Panc1 (cell line): ENCODE measurements around the gene SERPINA10. TPM values are rescaled to one million over a fixed set of nuclear protein-coding genes. Genes with fewer than 3 reads are reported as not detected.

Experiments
- ATAC-seq: fragments of 200-7000 bp; cut with Tn5 transposase; 2 replicates; pipeline ENCODE4 v1.9.1; 2020; ENCODE audit warnings: mild to moderate bottlenecking, moderate library complexity
- BruUV-seq: library from RNA; stranded (reverse); fragments of 400-500 nt; replicated peaks from 2 replicates; lab custom pipeline; 2021; lab: Mats Ljungman, UMichigan
- CTCF ChIA-PET: fragments of 300-600 bp; sonication (Branson Sonifier 250); formaldehyde crosslinking; loops from one replicate; lab custom pipeline; 2022; ENCODE audit warnings: antibody characterized with exemption; lab: Charles Lee
- POLR2A ChIA-PET: fragments of 300-600 bp; sonication (Branson Sonifier 250); formaldehyde crosslinking; loops from one replicate; lab custom pipeline; 2022; ENCODE audit warnings: antibody characterized with exemption; lab: Charles Lee
- DNase-seq: peaks from one replicate; pipeline ENCODE4 v3.0.0-alpha.2; 2010; ENCODE audit warnings: low read depth, low spot score
- H3K27ac ChIP-seq: 2 replicates; pipeline ENCODE4 v1.5.1; 2011; ENCODE audit warnings: mild to moderate bottlenecking, low read length, inconsistent platforms
- H3K27me3 ChIP-seq: fragments of 200-500 bp; sonication (Bioruptor generic); 2 replicates; pipeline ENCODE4 v1.6.0; 2014; ENCODE audit warnings: low read length, inconsistent platforms; ENCODE audit not compliant: control insufficient read depth, insufficient read depth
- H3K36me3 ChIP-seq: fragments of 200-500 bp; sonication (Bioruptor generic); 2 replicates; pipeline ENCODE4 v1.5.1; 2014; ENCODE audit warnings: inconsistent platforms, mild to moderate bottlenecking, low read length, moderate library complexity; ENCODE audit not compliant: control insufficient read depth, insufficient read depth
- H3K4me1 ChIP-seq: 2 replicates; pipeline ENCODE4 v1.5.1; 2011; ENCODE audit warnings: inconsistent platforms, mild to moderate bottlenecking, low read length, moderate library complexity; ENCODE audit not compliant: control insufficient read depth, insufficient read depth
- H3K4me3 ChIP-seq, 2 experiments: 2 replicates each; pipeline ENCODE4 v1.5.1; 2011 to 2012; ENCODE audit warnings: low read depth in 2 of 2, low read length in 2 of 2, mild to moderate bottlenecking in 2 of 2, inconsistent platforms in 1 of 2, moderate library complexity in 1 of 2
- H3K9me3 ChIP-seq: fragments of 200-500 bp; sonication (Bioruptor generic); 2 replicates; pipeline ENCODE4 v1.5.1; 2014; ENCODE audit warnings: low read depth, mild to moderate bottlenecking, inconsistent platforms, low read length, moderate library complexity; ENCODE audit not compliant: control insufficient read depth, insufficient read depth
- POLR2AphosphoS5 ChIP-seq: IDR thresholded peaks from 2 replicates; pipeline ENCODE4 v1.6.1; 2012; ENCODE audit warnings: mild to moderate bottlenecking, low read depth, low read length, moderate library complexity
- SIN3A ChIP-seq: IDR thresholded peaks from 2 replicates; pipeline ENCODE4 v1.6.1; 2012; ENCODE audit warnings: low read depth, mild to moderate bottlenecking, low read length, moderate library complexity, borderline replicate concordance; ENCODE audit not compliant: insufficient read depth
- TCF7L2 ChIP-seq: IDR thresholded peaks from 2 replicates; pipeline ENCODE4 v1.6.1; 2011; ENCODE audit warnings: mild to moderate bottlenecking, low read depth, low read length, inconsistent platforms
- in situ Hi-C: cut with HindIII; loops from 2 replicates; pipeline ENCODE4 v1.10.0; 2016; ENCODE audit warnings: low sequenced_read_pairs, low pct_unique_long_range_greater_than_20kb
- intact Hi-C: fragments of 100-400 bp; cut with micrococcal nuclease; formaldehyde crosslinking; loops from one replicate; pipeline ENCODE4 v1.10.0; 2022; ENCODE audit not compliant: unreplicated experiment
- total RNA-seq: library from RNA; stranded (reverse); gene quantifications from one replicate; pipeline ENCODE4 v1.2.1, GENCODE V29; 2021; ENCODE audit not compliant: unreplicated experiment
- TF ChIP-seq, protein P1 (sequence below): fragments of 450-650 bp; IDR thresholded peaks from 2 replicates; pipeline ENCODE4 v1.5.1; 2017; ENCODE audit warnings: mild to moderate bottlenecking
- TF ChIP-seq, protein P2 (sequence below), 2 experiments: IDR thresholded peaks; 2 replicates each; pipeline ENCODE4 v1.6.1; 2011 to 2012; ENCODE audit warnings: low read depth in 2 of 2, control low read depth in 1 of 2, low read length in 1 of 2, mild to moderate bottlenecking in 1 of 2, moderate library complexity in 1 of 2; ENCODE audit not compliant: insufficient read depth in 1 of 2

The SERPINA10 gene
- total RNA-seq, 1 experiment from 2014 or later = 0.03 TPM

DNA sequence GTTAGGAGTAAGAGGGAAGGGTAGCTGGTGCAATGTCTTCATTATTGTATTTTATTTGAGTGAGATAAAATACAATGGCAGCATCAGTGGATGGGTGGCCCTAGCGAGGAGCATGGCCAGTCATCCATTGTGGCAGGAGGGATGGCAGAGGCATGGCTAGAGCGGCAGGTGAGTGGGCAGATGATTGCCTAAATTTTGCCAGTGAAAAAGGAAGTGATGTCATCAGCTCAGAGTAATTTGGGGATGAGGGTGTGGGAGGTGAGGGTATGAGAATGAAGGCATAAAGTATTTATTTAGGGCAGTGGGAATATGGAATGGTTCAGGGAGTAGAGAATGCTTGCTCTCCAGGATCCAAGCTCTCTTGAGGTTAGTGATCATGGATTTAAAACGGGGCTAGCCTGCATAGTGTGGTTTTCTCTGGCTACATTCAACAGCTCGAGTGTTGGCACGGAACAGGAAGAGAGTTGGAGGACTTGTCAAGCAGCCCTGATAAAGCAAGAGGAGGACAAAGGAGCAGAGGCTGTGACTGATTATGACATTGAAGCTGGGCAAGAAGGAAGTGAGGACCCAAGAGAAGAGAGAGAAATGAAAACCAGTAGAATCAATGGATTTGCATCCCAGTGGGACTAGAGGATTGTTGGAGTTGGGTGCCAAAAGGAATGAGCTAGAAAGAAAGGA is 48.7 kb upstream of the SERPINA10 start:
- no peaks in the 10 kb centered on the region for H3K36me3 ChIP-seq
- ATAC-seq = peak; percentile 13; the same call in 1 of the 2 replicates
- intact Hi-C loops (no loop called here), in situ Hi-C loops (no loop called here)
- BruUV-seq = no TSS peak
- ChIA-PET POLR2A (no interaction called here), CTCF (interaction anchor here (0.5 kb wide), 1 partner anchor 306 kb away, joined by 4 read pairs; no protein-coding TSS in a partner anchor)
- no peaks in the 10 kb centered on the region; the same call in 1 of the 2 replicates for H3K4me1 ChIP-seq
- H3K9me3 ChIP-seq = no peaks in the 10 kb centered on the region
- TF ChIP-seq, protein P1, sequence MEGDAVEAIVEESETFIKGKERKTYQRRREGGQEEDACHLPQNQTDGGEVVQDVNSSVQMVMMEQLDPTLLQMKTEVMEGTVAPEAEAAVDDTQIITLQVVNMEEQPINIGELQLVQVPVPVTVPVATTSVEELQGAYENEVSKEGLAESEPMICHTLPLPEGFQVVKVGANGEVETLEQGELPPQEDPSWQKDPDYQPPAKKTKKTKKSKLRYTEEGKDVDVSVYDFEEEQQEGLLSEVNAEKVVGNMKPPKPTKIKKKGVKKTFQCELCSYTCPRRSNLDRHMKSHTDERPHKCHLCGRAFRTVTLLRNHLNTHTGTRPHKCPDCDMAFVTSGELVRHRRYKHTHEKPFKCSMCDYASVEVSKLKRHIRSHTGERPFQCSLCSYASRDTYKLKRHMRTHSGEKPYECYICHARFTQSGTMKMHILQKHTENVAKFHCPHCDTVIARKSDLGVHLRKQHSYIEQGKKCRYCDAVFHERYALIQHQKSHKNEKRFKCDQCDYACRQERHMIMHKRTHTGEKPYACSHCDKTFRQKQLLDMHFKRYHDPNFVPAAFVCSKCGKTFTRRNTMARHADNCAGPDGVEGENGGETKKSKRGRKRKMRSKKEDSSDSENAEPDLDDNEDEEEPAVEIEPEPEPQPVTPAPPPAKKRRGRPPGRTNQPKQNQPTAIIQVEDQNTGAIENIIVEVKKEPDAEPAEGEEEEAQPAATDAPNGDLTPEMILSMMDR = no peak
- TF ChIP-seq POLR2AphosphoS5 (no peak), SIN3A (no peak), TCF7L2 (no peak)
- TF ChIP-seq, protein P2, sequence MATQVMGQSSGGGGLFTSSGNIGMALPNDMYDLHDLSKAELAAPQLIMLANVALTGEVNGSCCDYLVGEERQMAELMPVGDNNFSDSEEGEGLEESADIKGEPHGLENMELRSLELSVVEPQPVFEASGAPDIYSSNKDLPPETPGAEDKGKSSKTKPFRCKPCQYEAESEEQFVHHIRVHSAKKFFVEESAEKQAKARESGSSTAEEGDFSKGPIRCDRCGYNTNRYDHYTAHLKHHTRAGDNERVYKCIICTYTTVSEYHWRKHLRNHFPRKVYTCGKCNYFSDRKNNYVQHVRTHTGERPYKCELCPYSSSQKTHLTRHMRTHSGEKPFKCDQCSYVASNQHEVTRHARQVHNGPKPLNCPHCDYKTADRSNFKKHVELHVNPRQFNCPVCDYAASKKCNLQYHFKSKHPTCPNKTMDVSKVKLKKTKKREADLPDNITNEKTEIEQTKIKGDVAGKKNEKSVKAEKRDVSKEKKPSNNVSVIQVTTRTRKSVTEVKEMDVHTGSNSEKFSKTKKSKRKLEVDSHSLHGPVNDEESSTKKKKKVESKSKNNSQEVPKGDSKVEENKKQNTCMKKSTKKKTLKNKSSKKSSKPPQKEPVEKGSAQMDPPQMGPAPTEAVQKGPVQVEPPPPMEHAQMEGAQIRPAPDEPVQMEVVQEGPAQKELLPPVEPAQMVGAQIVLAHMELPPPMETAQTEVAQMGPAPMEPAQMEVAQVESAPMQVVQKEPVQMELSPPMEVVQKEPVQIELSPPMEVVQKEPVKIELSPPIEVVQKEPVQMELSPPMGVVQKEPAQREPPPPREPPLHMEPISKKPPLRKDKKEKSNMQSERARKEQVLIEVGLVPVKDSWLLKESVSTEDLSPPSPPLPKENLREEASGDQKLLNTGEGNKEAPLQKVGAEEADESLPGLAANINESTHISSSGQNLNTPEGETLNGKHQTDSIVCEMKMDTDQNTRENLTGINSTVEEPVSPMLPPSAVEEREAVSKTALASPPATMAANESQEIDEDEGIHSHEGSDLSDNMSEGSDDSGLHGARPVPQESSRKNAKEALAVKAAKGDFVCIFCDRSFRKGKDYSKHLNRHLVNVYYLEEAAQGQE (IDR thresholded peaks at IDR 0.05; ENCODE audit: insufficient read depth in 1 of 2, low read depth in 2 of 2, low read length in 1 of 2) = no peak
- H3K27ac ChIP-seq = no peak overlapping the region
- no peaks in the 10 kb centered on the region for H3K27me3 ChIP-seq
- no peak overlapping the region for H3K4me3 ChIP-seq
- DNase-seq = no peak

DNA sequence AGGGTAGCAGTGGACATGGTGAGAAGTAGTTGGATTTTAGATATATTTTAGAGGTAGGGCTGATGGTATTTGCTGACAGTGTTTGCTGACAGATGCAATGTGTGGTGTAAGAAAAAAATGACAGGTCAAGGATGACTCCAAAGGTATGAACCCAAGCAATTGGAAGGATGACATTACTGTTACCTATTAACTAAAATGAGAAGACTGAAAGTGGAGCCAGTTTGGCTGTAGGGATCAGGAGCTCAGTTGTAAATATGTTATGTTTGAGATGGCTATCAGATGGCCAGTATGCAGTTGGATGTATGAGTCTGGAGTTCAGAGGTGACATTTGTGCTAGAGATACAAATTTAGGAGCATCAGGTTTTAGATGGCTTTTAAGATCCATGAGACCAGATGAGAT is 47.5 kb upstream of the SERPINA10 start:
- in situ Hi-C loops (no loop called here), intact Hi-C loops (no loop called here)
- ChIA-PET CTCF (no interaction called here), POLR2A (no interaction called here)
- Histone ChIP-seq H3K27ac (no peak overlapping the region), H3K9me3 (no peaks in the 10 kb centered on the region), H3K27me3 (no peaks in the 10 kb centered on the region), H3K4me3 (no peak overlapping the region), H3K36me3 (no peaks in the 10 kb centered on the region), H3K4me1 (no peaks in the 10 kb centered on the region; the same call in 1 of the 2 replicates)
- ATAC-seq (no peak), DNase-seq (no peak)
- BruUV-seq = no TSS peak
- TF ChIP-seq, protein P2 (IDR thresholded peaks at IDR 0.05; ENCODE audit: insufficient read depth in 1 of 2, low read depth in 2 of 2, low read length in 1 of 2) = no peak
- TF ChIP-seq TCF7L2 (no peak), POLR2AphosphoS5 (no peak), SIN3A (no peak)
- TF ChIP-seq, protein P1 = no peak
